Neural crest cell (in vitro differentiated cells): ENCODE data around the gene INTS2. TPM values are rescaled to one million over a fixed set of nuclear protein-coding genes. Genes with fewer than 3 reads are reported as not detected.

Experiments used
- DNase-seq: peaks from one replicate; pipeline ENCODE4 v3.0.0; 2021; ENCODE audit warnings: low read depth, mixed read lengths, low spot score
- H3K27ac Mint-ChIP-seq: one replicate; pipeline ENCODE4 v1.8.0; 2021; ENCODE audit warnings: mild to moderate bottlenecking, mixed read lengths; ENCODE audit not compliant: unreplicated experiment
- H3K27me3 Mint-ChIP-seq: 2 replicates; pipeline ENCODE4 v1.8.0; 2021; ENCODE audit warnings: low read depth, mild to moderate bottlenecking, mixed read lengths
- H3K36me3 Mint-ChIP-seq: 2 replicates; pipeline ENCODE4 v1.8.0; 2021; ENCODE audit warnings: low read depth, mild to moderate bottlenecking, mixed read lengths
- H3K4me1 Mint-ChIP-seq: 2 replicates; pipeline ENCODE4 v1.8.0; 2021; ENCODE audit warnings: mixed read lengths
- H3K4me3 Mint-ChIP-seq: one replicate; pipeline ENCODE4 v1.8.0; 2021; ENCODE audit warnings: mild to moderate bottlenecking, mixed read lengths
- H3K9me3 Mint-ChIP-seq: 2 replicates; pipeline ENCODE4 v1.8.0; 2021; ENCODE audit warnings: mixed read lengths
- total RNA-seq: library from RNA; stranded (reverse); gene quantifications from 2 replicates; pipeline ENCODE4 v1.2.1, GENCODE V29; 2021
- TF ChIP-seq, protein P1 (sequence below): fragments of 200-600 bp; sonication (generic); conservative IDR thresholded peaks from 2 replicates; pipeline ENCODE4 v1.5.0; 2021; ENCODE audit warnings: antibody characterized with exemption, mild to moderate bottlenecking

INTS2 gene
- total RNA-seq, 1 donor from 2014 or later = 25.4 TPM

DNA sequence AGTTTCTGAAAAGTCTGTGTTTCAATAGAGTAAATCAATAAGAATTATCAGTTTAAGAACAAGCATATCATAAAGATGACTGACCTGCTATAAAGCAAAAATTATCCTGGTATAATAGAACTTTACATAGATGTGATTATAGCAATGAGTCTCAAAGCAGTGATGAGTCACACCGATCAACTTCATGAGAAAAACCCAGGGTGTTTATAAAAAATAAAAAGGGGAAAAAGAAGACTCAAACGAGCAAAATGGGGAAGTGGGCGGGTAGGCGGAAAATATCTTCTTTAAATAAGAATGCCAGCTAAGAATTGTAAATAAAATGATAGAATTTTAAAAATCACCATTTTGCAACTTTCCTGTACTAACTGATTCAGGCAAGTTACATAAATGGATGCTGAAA is 111.2 kb downstream of the INTS2 start:
- no peak for DNase-seq
- Mint-ChIP-seq H3K4me1 (peaks cover 17% of the 10 kb centered on the region), H3K4me3 (no peak overlapping the region), H3K36me3 (peaks cover 17% of the 10 kb centered on the region), H3K9me3 (no peaks in the 10 kb centered on the region), H3K27me3 (no peaks in the 10 kb centered on the region), H3K27ac (peak overlapping the region; percentile 81)
- TF ChIP-seq, protein P1, sequence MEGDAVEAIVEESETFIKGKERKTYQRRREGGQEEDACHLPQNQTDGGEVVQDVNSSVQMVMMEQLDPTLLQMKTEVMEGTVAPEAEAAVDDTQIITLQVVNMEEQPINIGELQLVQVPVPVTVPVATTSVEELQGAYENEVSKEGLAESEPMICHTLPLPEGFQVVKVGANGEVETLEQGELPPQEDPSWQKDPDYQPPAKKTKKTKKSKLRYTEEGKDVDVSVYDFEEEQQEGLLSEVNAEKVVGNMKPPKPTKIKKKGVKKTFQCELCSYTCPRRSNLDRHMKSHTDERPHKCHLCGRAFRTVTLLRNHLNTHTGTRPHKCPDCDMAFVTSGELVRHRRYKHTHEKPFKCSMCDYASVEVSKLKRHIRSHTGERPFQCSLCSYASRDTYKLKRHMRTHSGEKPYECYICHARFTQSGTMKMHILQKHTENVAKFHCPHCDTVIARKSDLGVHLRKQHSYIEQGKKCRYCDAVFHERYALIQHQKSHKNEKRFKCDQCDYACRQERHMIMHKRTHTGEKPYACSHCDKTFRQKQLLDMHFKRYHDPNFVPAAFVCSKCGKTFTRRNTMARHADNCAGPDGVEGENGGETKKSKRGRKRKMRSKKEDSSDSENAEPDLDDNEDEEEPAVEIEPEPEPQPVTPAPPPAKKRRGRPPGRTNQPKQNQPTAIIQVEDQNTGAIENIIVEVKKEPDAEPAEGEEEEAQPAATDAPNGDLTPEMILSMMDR = no peak

DNA sequence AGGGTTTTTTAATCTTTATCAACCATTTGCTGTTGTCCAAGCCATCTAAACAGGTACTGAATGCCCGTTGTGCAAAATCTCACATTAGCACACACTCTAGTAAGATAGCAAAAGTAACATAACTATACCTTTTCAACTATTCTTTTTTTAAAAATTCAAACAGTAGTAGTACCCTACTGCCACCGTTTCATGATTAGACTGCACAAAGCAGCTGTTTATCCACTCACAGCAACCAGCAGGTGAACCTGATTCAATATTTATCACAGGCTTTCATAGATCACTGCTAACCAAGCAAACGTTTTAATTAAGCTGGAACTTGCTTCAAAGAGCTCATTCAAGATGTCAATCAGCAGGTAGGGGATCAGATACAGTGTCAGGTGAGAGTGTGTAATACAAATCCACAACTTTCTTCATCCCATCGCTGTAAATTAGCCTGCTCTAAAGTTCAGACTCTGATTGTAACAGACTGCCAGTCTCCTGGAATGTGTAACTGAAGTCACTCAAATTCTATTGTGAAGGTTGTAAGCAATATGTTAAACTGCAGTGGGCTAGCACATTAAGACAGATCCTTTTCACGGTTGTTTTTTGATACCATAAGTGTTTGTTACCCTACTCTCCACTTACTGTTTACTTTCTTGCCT is 111.8 kb downstream of the INTS2 start:
- Mint-ChIP-seq H3K9me3 (no peaks in the 10 kb centered on the region), H3K4me3 (no peak overlapping the region), H3K4me1 (peaks cover 17% of the 10 kb centered on the region), H3K27ac (peak overlapping the region; percentile 81), H3K27me3 (no peaks in the 10 kb centered on the region), H3K36me3 (peaks cover 15% of the 10 kb centered on the region)
- no peak for DNase-seq
- TF ChIP-seq, protein P1 = no peak

Other genes with a start within 250 kb of the INTS2 start
- gene BRIP1, start 64.5 kb downstream of the INTS2 start, total RNA-seq = 29.1 and 31.4 TPM in 2 replicates
- gene MED13, start 137.3 kb upstream of the INTS2 start, total RNA-seq = 54.5 and 54.8 TPM in 2 replicates